GM12865 (cell line): ENCODE measurements around the gene PAPOLG.
A peak's percentile ranks its signal among the peaks of the same experiment; 100 is the strongest.

Experiments
- DNase-seq: peaks from one replicate; pipeline ENCODE4 v3.0.0; 2010; ENCODE audit warnings: low read depth
- H3K4me3 ChIP-seq: 2 replicates; pipeline ENCODE4 v1.5.1; 2011; ENCODE audit warnings: mild to moderate bottlenecking, low read depth, low read length, control low read depth
- CTCF ChIP-seq: IDR thresholded peaks from 2 replicates; pipeline ENCODE4 v1.5.1; 2011; ENCODE audit warnings: low read length, control low read depth, low read depth, inconsistent platforms; ENCODE audit not compliant: insufficient read depth; ENCODE audit errors: missing control alignments

The PAPOLG gene

GRCh38 chr2:60771508-60771907, 15.4 kb downstream of the PAPOLG start:
- no peak for DNase-seq
- H3K4me3 ChIP-seq = no peak overlapping the region
- no peak for TF ChIP-seq CTCF

- TF ChIP-seq CTCF = no peak
- H3K4me3 ChIP-seq = no peak overlapping the region
- DNase-seq = no peak
These were observed 19.1 kb downstream of the PAPOLG start for GRCh38 chr2:60775048-60775639.

GRCh38 chr2:60778352-60778751, 22.3 kb downstream of the PAPOLG start:
- no peak for TF ChIP-seq CTCF
- no peak for DNase-seq
- H3K4me3 ChIP-seq = no peak overlapping the region

GRCh38 chr2:60779426-60779825, 23.4 kb downstream of the PAPOLG start:
- DNase-seq = no peak
- no peak for TF ChIP-seq CTCF
- no peak overlapping the region for H3K4me3 ChIP-seq

GRCh38 chr2:60780721-60781120, 24.7 kb downstream of the PAPOLG start:
- no peak for TF ChIP-seq CTCF
- DNase-seq = no peak
- no peak overlapping the region for H3K4me3 ChIP-seq

- no peak for TF ChIP-seq CTCF
- no peak for DNase-seq
- no peak overlapping the region for H3K4me3 ChIP-seq
These were observed 37.1 kb downstream of the PAPOLG start for GRCh38 chr2:60793169-60793568.

GRCh38 chr2:60794271-60794863, 38.3 kb downstream of the PAPOLG start:
- no peak overlapping the region for H3K4me3 ChIP-seq
- DNase-seq = peak; percentile 43
- peak; percentile 37 for TF ChIP-seq CTCF
